ENCODE measurements around the gene MCF2L2.

DNA sequence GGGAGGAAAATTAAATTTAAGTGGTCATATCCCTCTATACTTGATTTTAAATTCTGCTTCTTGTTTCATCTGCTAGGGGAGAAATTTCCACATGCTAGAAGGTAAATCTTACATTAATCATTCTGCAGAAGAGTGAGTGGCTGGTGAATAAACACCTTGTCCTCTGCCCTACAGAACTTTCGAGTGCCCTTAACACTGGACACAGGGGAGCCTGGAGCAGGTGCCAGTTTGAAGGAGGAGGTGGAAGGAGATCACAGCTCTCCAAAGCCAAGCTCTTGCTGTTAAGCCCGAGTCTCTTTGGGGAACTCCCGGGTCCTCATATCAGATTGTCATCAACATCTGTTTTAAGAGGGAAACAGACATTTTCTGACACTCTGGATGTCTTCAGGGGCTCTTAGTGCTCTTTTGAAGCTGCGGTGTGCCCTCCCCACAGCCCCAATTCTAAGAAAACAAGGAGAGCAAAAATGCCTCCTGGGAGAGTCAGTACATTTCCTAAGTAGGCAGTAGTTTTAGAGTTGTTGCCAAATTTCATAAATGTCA is 297.2 kb downstream of the MCF2L2 start:
- TF ChIP-seq POLR2AphosphoS5 (IDR thresholded peaks at IDR 0.05; ENCODE audit: borderline replicate concordance, low read depth, low read length) (no peak), EZH2 (IDR thresholded peaks at IDR 0.05) (no peak)

Measured in SK-N-MC (cell line).